GM12891 (cell line): Measurements from ENCODE around the gene VAMP8.

Source experiments
- PAX5 ChIP-seq: IDR thresholded peaks from 2 replicates; pipeline ENCODE4 v1.6.1; 2011; ENCODE audit warnings: low read length, moderate library complexity, mild to moderate bottlenecking; ENCODE audit not compliant: insufficient read depth, severe bottlenecking
- POLR2A ChIP-seq: IDR thresholded peaks from 2 replicates; pipeline ENCODE4 v1.6.1; 2011; ENCODE audit warnings: low read depth, low read length, control low read depth
- POLR2AphosphoS5 ChIP-seq: IDR thresholded peaks from 2 replicates; pipeline ENCODE4 v1.6.1; 2011; ENCODE audit warnings: low read depth, low read length, control low read depth
- POU2F2 ChIP-seq: IDR thresholded peaks from 2 replicates; pipeline ENCODE4 v1.6.1; 2011; ENCODE audit warnings: low read depth, mild to moderate bottlenecking, control low read depth, low read length, moderate library complexity
- SPI1 ChIP-seq: IDR thresholded peaks from 2 replicates; pipeline ENCODE4 v1.6.1; 2011; ENCODE audit warnings: low read depth, low read length, control low read depth
- TAF1 ChIP-seq: IDR thresholded peaks from 2 replicates; pipeline ENCODE4 v1.6.1; 2011; ENCODE audit warnings: low read depth, low read length, control low read depth

DNA sequence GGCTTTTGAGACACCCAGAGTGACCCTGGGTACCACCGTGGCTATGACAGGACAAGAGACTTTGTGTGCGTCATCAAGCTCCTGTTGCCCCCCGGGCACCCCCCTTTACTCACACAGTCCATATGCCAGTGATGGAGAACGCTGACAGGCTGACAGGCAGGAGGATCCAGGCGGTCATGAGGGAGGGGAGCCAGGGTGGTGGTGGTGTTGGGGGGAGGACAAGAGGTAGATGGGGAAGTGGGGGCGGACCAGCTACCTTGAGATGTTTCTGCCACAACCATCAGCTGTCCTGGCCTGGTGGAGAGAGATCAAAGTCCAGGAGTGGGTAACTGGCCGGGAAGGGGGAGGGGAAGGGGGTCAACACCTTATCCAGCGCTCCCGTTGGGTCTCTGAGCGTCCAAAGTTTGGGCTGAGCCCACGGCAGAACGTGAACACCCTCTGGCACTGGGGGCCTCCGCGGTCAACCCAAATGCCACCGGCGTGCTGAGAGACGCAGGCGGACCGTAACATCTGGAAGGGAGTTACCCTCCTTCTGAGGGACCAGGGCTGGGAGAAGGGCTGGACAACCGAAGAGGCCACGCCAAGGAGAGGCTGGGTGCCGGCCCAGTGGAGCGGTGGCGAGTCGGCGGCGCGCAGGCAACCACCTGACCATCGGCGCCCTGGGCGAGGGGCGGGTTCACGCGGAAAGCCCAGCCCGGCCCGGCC lies 24.5 kb downstream of the VAMP8 start:
- TF ChIP-seq POLR2A = no peak
- peak; percentile 27; the same call in 1 of the 2 replicates for TF ChIP-seq SPI1
- no peak for TF ChIP-seq PAX5
- no peak for TF ChIP-seq TAF1
- TF ChIP-seq POLR2AphosphoS5 = no peak; the same call in 1 of the 2 replicates
- no peak for TF ChIP-seq POU2F2
